ENCODE measurements around the gene CCDC126.

Gene CCDC126

GRCh38 chr7:23662984-23663313 is 65.8 kb downstream of the CCDC126 start:
- TF ChIP-seq EZH2 (IDR thresholded peaks at IDR 0.05; ENCODE audit: borderline replicate concordance, low read depth, low read length, severe bottlenecking): no peak
- TF ChIP-seq, protein P1, sequence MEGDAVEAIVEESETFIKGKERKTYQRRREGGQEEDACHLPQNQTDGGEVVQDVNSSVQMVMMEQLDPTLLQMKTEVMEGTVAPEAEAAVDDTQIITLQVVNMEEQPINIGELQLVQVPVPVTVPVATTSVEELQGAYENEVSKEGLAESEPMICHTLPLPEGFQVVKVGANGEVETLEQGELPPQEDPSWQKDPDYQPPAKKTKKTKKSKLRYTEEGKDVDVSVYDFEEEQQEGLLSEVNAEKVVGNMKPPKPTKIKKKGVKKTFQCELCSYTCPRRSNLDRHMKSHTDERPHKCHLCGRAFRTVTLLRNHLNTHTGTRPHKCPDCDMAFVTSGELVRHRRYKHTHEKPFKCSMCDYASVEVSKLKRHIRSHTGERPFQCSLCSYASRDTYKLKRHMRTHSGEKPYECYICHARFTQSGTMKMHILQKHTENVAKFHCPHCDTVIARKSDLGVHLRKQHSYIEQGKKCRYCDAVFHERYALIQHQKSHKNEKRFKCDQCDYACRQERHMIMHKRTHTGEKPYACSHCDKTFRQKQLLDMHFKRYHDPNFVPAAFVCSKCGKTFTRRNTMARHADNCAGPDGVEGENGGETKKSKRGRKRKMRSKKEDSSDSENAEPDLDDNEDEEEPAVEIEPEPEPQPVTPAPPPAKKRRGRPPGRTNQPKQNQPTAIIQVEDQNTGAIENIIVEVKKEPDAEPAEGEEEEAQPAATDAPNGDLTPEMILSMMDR (IDR thresholded peaks at IDR 0.05; ENCODE audit: borderline replicate concordance, extremely low read depth, low read length, poor library complexity, severe bottlenecking): no peak
- no peak for ATAC-seq (ENCODE audit: insufficient read depth, low read depth)
- H3K9me3 ChIP-seq (ENCODE audit: insufficient read depth, low read length, severe bottlenecking): peaks cover 5% of the 10 kb centered on the region
- no peaks in the 10 kb centered on the region for H4K20me1 ChIP-seq (ENCODE audit: insufficient read depth, low read length)
- H3K4me2 ChIP-seq (ENCODE audit: insufficient read depth, low read length): no peak overlapping the region
- H2AFZ ChIP-seq (ENCODE audit: low read depth, low read length): no peak overlapping the region
- H3K4me3 ChIP-seq (ENCODE audit: low read depth in 1 of 2, low read length in 2 of 2): no peak overlapping the region
- no peaks in the 10 kb centered on the region for H3K79me2 ChIP-seq (ENCODE audit: insufficient read depth, low read length)
- no peak overlapping the region for H3K9ac ChIP-seq (ENCODE audit: low read depth, low read length)
- H3K27me3 ChIP-seq (ENCODE audit: insufficient read depth, low read length, poor library complexity): no peaks in the 10 kb centered on the region
- no peaks in the 10 kb centered on the region for H3K36me3 ChIP-seq (ENCODE audit: insufficient read depth, low read length)
- H3K4me1 ChIP-seq (ENCODE audit: insufficient read depth, low read length): no peaks in the 10 kb centered on the region
- no peak for DNase-seq
- no peak overlapping the region for H3K27ac ChIP-seq (ENCODE audit: low read length)

GRCh38 chr7:23664122-23664521 is 66.9 kb downstream of the CCDC126 start:
- no peak overlapping the region for H2AFZ ChIP-seq (ENCODE audit: low read depth, low read length)
- H3K36me3 ChIP-seq (ENCODE audit: insufficient read depth, low read length): no peaks in the 10 kb centered on the region
- no peaks in the 10 kb centered on the region for H3K27me3 ChIP-seq (ENCODE audit: insufficient read depth, low read length, poor library complexity)
- H3K4me1 ChIP-seq (ENCODE audit: insufficient read depth, low read length): no peaks in the 10 kb centered on the region
- H3K9me3 ChIP-seq (ENCODE audit: insufficient read depth, low read length, severe bottlenecking): no peaks in the 10 kb centered on the region
- no peaks in the 10 kb centered on the region for H3K79me2 ChIP-seq (ENCODE audit: insufficient read depth, low read length)
- H3K9ac ChIP-seq (ENCODE audit: low read depth, low read length): no peak overlapping the region
- DNase-seq (no peak), ATAC-seq (ENCODE audit: insufficient read depth, low read depth) (no peak)
- no peak for TF ChIP-seq EZH2 (IDR thresholded peaks at IDR 0.05; ENCODE audit: borderline replicate concordance, low read depth, low read length, severe bottlenecking)
- H4K20me1 ChIP-seq (ENCODE audit: insufficient read depth, low read length): no peaks in the 10 kb centered on the region
- no peak overlapping the region for H3K4me3 ChIP-seq (ENCODE audit: low read depth in 1 of 2, low read length in 2 of 2)
- no peak overlapping the region for H3K4me2 ChIP-seq (ENCODE audit: insufficient read depth, low read length)
- H3K27ac ChIP-seq (ENCODE audit: low read length): no peak overlapping the region

DNA sequence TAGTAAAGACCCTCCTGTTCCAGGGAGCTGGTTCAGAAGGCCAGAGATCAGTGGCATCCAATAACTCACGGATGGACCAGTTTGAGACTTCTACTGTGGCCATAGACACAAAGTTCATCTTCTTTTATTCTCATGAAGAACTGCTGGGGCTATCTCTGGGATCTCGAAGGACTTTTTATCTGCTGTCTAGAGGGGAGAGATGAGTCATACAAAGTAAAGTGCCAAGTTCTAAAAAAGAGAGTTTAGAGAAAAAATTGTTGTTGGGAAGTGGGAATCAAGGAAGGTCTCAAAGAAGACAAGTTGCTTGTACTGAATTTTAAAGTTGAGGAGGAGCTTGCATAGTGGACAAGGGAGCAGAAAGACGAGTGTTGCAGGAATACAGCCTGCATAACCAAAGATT is 74.9 kb downstream of the CCDC126 start:
- Histone ChIP-seq H3K27ac (ENCODE audit: low read length) (no peak overlapping the region), H3K9me3 (ENCODE audit: insufficient read depth, low read length, severe bottlenecking) (no peaks in the 10 kb centered on the region), H3K36me3 (ENCODE audit: insufficient read depth, low read length) (no peaks in the 10 kb centered on the region), H2AFZ (ENCODE audit: low read depth, low read length) (no peak overlapping the region), H3K4me2 (ENCODE audit: insufficient read depth, low read length) (no peak overlapping the region), H3K4me1 (ENCODE audit: insufficient read depth, low read length) (no peaks in the 10 kb centered on the region), H3K9ac (ENCODE audit: low read depth, low read length) (no peak overlapping the region), H4K20me1 (ENCODE audit: insufficient read depth, low read length) (no peaks in the 10 kb centered on the region), H3K27me3 (ENCODE audit: insufficient read depth, low read length, poor library complexity) (no peaks in the 10 kb centered on the region), H3K79me2 (ENCODE audit: insufficient read depth, low read length) (no peaks in the 10 kb centered on the region), H3K4me3 (ENCODE audit: low read depth in 1 of 2, low read length in 2 of 2) (no peak overlapping the region)
- no peak for ATAC-seq (ENCODE audit: insufficient read depth, low read depth)
- DNase-seq: no peak
- TF ChIP-seq, protein P1 (IDR thresholded peaks at IDR 0.05; ENCODE audit: borderline replicate concordance, extremely low read depth, low read length, poor library complexity, severe bottlenecking): no peak
- TF ChIP-seq EZH2 (IDR thresholded peaks at IDR 0.05; ENCODE audit: borderline replicate concordance, low read depth, low read length, severe bottlenecking): no peak

- Histone ChIP-seq H3K79me2 (ENCODE audit: insufficient read depth, low read length) (peaks cover 34% of the 10 kb centered on the region), H3K27me3 (ENCODE audit: insufficient read depth, low read length, poor library complexity) (no peaks in the 10 kb centered on the region), H3K9ac (ENCODE audit: low read depth, low read length) (peak within 1 kb of the TSS; percentile 75), H3K4me3 (ENCODE audit: low read depth in 1 of 2, low read length in 2 of 2) (peak within 1 kb of the TSS; percentile 37 to 79), H2AFZ (ENCODE audit: low read depth, low read length) (peak within 1 kb of the TSS; percentile 82), H3K36me3 (ENCODE audit: insufficient read depth, low read length) (no peaks in the 10 kb centered on the region; the same call in 1 of the 2 replicates), H3K27ac (ENCODE audit: low read length) (peak within 1 kb of the TSS; percentile 81), H3K4me1 (ENCODE audit: insufficient read depth, low read length) (peaks cover 18% of the 10 kb centered on the region), H4K20me1 (ENCODE audit: insufficient read depth, low read length) (0 out of 2 replicates have a peak, but pooled peaks cover 3% of the 10 kb centered on the region), H3K4me2 (ENCODE audit: insufficient read depth, low read length) (peak within 1 kb of the TSS; percentile 78), H3K9me3 (ENCODE audit: insufficient read depth, low read length, severe bottlenecking) (no peaks in the 10 kb centered on the region)
- DNase-seq (peak; percentile 82), ATAC-seq (ENCODE audit: insufficient read depth, low read depth) (peak; percentile 94)
- TF ChIP-seq, protein P1 (IDR thresholded peaks at IDR 0.05; ENCODE audit: borderline replicate concordance, extremely low read depth, low read length, poor library complexity, severe bottlenecking): peak; percentile 64
- TF ChIP-seq EZH2 (IDR thresholded peaks at IDR 0.05; ENCODE audit: borderline replicate concordance, low read depth, low read length, severe bottlenecking): no peak
Observed at GRCh38 chr7:23679898-23680413, 82.8 kb downstream of the CCDC126 start, which contains the start of gene FAM221A. TSS of gene FAM221A (plus strand) at chr7:23680199. CDS start at chr7:23680219, 20 bp downstream.
